ENCODE measurements around the gene TMEM135. TPM values are rescaled to one million over a fixed set of nuclear protein-coding genes. Genes with fewer than 3 reads are reported as not detected.

The TMEM135 gene
- total RNA-seq, 1 experiment from 2014 or later, result 65.5 TPM

GRCh38 chr11:87359401-87359800 is 321.7 kb downstream of the TMEM135 start:
- H3K27me3 ChIP-seq (ENCODE audit: control insufficient read depth, insufficient read depth, low read length), result peaks cover 3% of the 10 kb centered on the region; the same call in 1 of the 2 replicates
- no peak overlapping the region for H3K4me3 ChIP-seq (ENCODE audit: low read depth in 2 of 2, low read length in 2 of 2)
- TF ChIP-seq POLR2AphosphoS5 (IDR thresholded peaks at IDR 0.05; ENCODE audit: low read depth, low read length) (no peak), TCF7L2 (IDR thresholded peaks at IDR 0.05; ENCODE audit: low read depth, low read length) (no peak), REST (IDR thresholded peaks at IDR 0.05; ENCODE audit: insufficient read depth in 1 of 2, low read depth in 2 of 2, low read length in 1 of 2) (no peak), SIN3A (IDR thresholded peaks at IDR 0.05; ENCODE audit: borderline replicate concordance, insufficient read depth, low read depth, low read length) (no peak)
- DNase-seq (ENCODE audit: low read depth, low spot score) (no peak), ATAC-seq (no peak)
- H3K27ac ChIP-seq (ENCODE audit: low read length), result no peak overlapping the region
- ChIA-PET POLR2A (no interaction called here), CTCF (no interaction called here)
- H3K9me3 ChIP-seq (ENCODE audit: control insufficient read depth, insufficient read depth, low read depth, low read length), result no peaks in the 10 kb centered on the region
- no peaks in the 10 kb centered on the region for H3K36me3 ChIP-seq (ENCODE audit: control insufficient read depth, insufficient read depth, low read length)
- intact Hi-C loops (cut with micrococcal nuclease; ENCODE audit: unreplicated experiment), result no loop called here
- no TSS peak for BruUV-seq (replicated peaks)
- in situ Hi-C loops (cut with HindIII; ENCODE audit: low pct_unique_long_range_greater_than_20kb, low sequenced_read_pairs), result no loop called here
- H3K4me1 ChIP-seq (ENCODE audit: control insufficient read depth, insufficient read depth, low read length), result no peaks in the 10 kb centered on the region

GRCh38 chr11:87361891-87362290 is 324.2 kb downstream of the TMEM135 start:
- H3K36me3 ChIP-seq (ENCODE audit: control insufficient read depth, insufficient read depth, low read length), result no peaks in the 10 kb centered on the region
- no peak for TF ChIP-seq SIN3A (IDR thresholded peaks at IDR 0.05; ENCODE audit: borderline replicate concordance, insufficient read depth, low read depth, low read length)
- no peak for TF ChIP-seq REST (IDR thresholded peaks at IDR 0.05; ENCODE audit: insufficient read depth in 1 of 2, low read depth in 2 of 2, low read length in 1 of 2)
- TF ChIP-seq CTCF (IDR thresholded peaks at IDR 0.05), result no peak
- no peak for TF ChIP-seq TCF7L2 (IDR thresholded peaks at IDR 0.05; ENCODE audit: low read depth, low read length)
- no peak for TF ChIP-seq POLR2AphosphoS5 (IDR thresholded peaks at IDR 0.05; ENCODE audit: low read depth, low read length)
- in situ Hi-C loops (cut with HindIII; ENCODE audit: low pct_unique_long_range_greater_than_20kb, low sequenced_read_pairs), result no loop called here

More at GRCh38 chr11:87361891-87362290, 324.2 kb downstream of the TMEM135 start:
- POLR2A ChIA-PET, result no interaction called here
- CTCF ChIA-PET, result no interaction called here
- H3K27me3 ChIP-seq (ENCODE audit: control insufficient read depth, insufficient read depth, low read length), result peaks cover 1% of the 10 kb centered on the region
- no TSS peak for BruUV-seq (replicated peaks)
- no peak for DNase-seq (ENCODE audit: low read depth, low spot score)
- no peaks in the 10 kb centered on the region for H3K9me3 ChIP-seq (ENCODE audit: control insufficient read depth, insufficient read depth, low read depth, low read length)
- intact Hi-C loops (cut with micrococcal nuclease; ENCODE audit: unreplicated experiment), result no loop called here
- H3K4me1 ChIP-seq (ENCODE audit: control insufficient read depth, insufficient read depth, low read length), result no peaks in the 10 kb centered on the region
- no peak for ATAC-seq
- H3K4me3 ChIP-seq (ENCODE audit: low read depth in 2 of 2, low read length in 2 of 2), result no peak overlapping the region
- H3K27ac ChIP-seq (ENCODE audit: low read length), result no peak overlapping the region
